HG02970 (cell line): ENCODE measurements around the gene S100A10.

Source experiments
- ATAC-seq: cut with Tn5 transposase; IDR thresholded peaks from one replicate; pipeline ENCODE4 v1.9.1; 2021; ENCODE audit warnings: mild to moderate bottlenecking, moderate library complexity, moderate number of reproducible peaks; ENCODE audit not compliant: unreplicated experiment, low FRiP score

The S100A10 gene

DNA sequence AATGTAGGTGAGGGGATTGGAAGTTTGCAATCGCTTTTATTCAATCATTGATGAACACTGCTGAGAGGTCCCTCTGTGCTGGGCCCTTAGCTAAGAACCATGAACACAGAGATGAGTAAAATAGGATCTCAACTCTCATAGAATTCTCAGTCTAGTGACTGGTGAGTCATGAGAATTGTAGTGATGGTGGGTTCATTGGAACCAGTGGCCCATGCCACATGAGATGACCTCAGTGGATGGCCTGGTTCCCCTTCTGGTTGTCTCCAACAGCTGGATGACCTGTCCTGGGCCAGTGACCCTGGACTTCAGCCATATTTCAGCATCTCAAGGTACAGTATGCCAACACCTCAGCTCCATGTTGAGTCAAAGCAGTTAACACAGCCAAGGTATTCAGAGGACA, 21.3 kb upstream of the S100A10 start:
- no peak for ATAC-seq

DNA sequence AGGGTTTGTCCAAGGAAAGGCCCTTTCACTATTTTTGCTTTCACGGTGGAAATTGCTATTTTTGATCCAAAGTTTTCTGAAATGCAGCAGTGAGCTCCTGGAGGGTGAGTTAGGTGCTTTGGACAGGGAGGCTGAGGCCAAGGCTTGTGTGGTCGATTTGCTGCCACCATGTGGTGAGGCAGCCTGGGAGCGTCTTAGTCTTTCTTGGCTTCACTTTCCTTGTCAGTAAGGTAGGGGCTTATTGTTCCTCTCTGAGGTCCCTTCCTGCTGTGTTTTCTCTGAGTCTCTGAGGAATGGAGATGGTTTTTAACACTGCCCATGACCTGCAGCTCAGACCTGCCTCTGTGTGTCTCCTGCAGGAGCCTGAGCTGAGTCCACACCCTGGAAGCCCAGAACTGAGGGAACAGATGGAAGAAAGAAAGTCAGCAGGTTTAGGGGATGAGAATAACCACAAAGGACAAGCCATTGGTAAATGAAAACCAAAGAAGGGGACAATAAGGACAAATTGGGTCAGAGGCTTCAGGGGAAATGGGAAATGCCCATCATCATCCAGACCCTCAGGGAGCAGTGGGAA, 20.1 kb upstream of the S100A10 start:
- no peak for ATAC-seq

DNA sequence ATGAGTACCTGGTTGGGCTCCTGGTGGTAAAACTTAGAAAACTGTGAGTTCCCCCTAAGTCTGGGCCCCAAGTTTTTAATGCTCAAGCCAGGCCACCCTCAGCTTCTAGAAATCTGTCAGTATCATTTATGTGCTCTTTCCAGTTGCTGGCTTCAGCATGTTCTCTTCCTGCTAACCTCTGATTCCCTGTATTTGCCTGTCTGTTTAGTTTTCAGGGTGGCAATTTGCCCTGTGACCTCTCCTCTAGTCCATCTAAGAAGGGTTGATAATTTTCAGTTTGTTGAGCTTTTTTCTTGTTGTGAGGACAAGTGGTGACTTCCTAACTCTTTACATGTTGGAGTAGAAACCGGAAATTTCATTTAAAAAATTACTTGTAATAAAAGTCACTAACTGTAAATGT, 16.0 kb upstream of the S100A10 start:
- no peak for ATAC-seq

DNA sequence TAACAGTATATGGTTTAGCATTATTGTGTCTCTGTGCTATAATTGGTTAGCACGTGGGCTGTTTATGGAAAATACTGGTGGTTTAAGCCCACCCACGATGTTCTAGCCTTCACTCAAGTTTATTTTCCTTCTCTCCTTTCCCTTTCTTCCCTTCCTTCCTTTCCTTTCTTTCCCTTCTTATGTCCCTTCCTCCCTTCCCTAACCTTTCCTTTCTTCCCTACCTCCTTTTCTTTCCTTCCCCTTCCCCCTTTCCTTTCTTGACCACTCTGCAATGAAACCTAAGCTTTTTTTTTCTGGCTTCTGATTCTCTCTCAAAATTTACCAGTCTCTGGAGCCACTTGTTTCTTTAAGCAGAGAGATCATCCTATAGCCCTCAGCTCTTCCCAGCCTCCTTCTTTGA, 13.4 kb upstream of the S100A10 start:
- no peak for ATAC-seq

DNA sequence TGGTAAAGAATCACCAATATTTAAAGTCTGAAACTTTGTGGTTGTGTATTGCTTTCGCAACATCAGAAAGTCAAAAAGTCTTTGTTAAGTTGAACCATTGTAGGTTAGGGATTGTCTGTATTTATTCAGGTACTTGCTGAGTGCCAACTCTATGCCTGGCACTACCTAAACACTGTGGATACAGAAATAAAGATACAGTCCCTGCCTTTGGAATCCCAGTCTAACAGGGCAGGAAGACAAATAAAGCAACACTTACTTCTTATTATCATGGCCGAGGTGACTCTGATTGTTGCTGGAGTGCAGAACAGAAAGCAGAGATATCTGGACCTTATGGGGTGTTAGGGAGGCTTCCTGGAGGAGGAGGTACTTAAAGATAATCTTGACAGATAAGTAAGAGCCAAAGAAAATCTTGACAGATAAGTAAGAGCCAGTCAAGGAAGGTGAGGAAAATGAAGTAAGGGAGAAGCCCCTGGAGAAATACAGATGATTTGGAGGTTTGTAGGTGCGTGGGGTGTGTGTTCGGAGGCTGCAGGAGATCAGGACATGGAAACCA, 11.8 kb upstream of the S100A10 start:
- ATAC-seq, result no peak

DNA sequence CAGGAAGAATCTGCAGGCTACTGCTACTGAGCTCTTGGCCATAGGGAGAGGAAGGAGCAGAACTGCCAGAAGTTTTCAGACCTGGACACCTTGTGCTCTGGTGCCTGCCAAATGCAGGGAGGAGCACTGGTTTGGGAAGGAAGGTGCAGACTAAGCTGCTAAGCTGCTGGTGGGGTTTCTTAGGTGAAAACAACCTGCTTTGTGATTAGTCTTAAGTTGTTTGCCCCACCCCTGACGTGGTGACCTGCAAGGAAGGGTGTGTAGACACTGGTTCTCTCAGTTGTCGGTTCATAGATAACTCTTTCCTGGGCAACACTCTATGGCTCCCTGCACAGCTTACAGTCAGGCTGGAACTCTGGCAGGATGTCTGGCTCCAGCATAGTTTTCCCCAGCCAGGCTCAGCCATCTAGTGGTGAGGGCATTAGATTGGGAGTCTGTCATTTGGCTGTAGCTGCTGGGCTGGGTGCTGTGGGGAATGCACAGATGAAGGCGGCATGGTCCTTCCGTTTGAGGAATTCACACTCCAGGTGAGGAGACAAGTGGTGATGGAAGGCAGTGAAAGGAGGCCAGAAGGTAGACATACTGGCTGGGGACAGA, 10.3 kb upstream of the S100A10 start:
- ATAC-seq, result no peak

DNA sequence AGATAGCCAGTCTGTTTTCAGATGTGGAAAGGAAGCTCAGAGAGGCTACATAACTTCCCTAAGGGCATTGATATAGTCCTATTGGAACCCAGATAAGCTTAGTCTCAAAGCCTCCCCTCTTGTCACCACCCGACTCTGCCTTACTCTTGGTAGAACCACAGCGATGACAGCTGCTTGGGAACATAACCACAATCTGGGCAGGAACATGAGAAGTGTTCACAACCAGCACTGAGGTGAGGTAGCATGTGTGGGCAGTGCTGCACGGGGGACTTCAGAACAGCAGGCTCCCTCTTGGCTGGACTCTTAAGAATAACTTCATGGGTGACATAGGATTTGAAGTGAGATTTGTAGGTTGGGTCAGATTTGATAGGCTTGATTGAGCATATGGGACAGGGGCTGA, 9.3 kb upstream of the S100A10 start:
- ATAC-seq, result no peak

DNA sequence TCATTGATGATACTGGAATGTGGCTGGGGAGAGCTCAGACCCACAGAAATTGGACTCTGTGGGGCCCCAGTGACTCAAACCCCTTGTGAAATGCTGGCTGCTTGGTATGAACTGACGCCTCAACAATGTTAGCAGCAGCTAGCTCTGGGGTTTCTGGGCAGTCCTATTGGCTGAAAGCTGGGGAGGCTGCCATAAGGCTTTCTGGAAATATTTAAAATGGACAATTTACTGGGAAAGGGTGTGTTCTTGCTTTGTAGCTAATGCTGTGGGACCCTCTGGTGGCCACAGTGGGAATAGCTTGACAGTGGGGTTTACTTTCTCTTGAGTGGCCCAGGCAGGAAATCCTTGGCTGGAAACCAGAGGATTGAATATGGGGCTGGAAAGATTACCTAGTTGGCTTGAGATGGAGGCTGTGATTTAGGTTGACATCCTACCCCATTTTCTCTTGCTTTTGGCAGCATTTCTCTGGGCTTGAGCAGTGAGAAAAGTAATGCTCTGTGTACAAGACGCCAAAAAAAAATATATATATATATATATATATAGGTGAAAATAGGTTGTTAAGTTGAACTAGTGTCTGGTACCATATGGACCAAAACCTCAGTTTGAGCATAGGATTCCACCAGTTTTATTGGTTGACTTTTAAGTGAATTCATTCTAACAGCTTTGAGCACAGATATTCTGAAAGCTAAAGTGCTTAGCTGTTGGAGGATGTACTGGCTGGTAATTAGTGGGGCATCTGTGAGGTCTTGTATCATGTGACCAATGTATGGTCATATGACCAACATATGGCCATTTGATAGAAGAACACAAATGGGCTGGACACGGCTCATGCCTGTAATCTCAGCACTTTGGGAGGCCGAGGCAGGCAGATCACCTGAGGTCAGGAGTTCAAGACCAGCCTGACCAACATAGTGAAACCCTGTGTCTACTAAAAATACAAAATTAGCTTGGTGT, 8.2 kb upstream of the S100A10 start:
- no peak for ATAC-seq

DNA sequence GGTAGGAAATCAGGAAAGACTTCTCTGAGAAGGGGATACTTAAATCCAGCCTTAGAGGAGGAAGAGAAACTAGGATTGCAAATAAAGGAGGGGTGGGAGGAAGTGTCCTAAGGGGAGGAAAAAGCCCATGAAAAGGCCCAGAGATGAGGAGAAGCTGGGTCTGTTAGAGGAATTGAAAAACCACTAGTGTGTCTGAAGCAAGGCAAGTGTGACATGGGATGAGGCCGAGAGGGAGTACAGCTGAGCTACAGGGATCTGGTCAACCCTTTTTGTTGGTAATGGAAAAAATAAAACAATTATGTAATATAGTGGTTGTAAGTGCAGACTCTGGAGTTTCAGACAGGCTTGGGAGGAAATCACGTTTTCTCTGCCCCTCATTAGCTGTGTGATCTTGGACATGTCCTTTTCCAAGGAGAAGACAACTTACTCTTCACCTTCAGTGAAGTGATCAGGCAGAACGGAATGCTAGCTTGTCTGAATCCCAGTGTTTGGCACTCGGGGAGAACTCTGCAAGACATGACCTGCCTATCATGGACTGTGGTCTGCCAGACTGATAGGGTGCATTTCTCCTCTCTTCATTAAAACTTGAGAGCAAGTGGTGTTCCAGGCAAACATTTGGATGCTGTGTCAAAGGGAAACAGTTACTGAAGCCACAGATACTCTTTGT, 7.4 kb upstream of the S100A10 start:
- no peak for ATAC-seq

DNA sequence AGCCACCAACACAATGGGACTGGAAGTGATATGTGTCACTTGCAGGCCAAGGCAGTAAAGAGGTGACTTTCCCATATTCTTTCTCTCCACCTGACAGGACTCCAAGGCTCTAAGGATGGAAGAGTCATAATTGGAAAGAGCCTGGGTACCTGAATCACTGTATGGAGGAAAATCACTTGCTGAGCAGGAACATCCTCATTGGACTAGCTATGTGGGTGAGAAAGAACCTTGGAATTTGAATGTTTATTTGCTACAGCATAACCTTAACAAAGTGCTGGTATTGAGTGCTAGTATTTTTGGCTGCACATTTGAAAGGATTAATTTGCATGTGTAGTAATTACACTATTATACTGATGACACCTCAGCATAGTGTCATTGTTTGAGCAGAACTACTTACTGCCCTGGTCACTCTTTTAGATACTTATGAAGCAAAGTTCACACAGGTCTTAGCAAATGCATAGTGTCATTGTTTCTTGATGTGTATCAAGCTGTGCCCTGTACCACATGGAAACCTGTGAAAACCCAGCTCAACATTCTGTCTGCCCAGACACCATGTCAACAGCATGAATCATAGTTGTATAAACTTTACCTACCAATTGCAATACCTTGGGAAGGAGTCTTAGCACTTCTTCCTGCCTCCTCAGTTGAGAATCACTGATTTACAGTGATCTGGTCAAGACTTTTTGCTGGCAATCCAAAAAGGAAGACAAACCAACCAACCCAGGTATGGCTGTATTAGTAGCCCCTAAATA, 5.1 kb upstream of the S100A10 start:
- no peak for ATAC-seq

DNA sequence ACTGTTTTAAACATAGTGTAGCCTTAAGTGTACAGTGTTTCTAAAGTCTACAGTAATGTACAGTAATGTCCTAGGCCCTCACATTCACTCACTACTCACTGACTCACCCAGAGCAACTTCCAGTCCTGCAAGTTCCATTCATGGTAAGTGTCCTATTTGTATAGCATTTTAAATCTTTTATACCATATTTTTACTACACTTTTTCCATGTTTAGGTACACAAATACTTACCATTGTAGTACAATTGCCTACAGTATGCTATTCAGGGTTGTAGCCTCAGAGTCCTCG, 3.6 kb upstream of the S100A10 start:
- ATAC-seq, result no peak

DNA sequence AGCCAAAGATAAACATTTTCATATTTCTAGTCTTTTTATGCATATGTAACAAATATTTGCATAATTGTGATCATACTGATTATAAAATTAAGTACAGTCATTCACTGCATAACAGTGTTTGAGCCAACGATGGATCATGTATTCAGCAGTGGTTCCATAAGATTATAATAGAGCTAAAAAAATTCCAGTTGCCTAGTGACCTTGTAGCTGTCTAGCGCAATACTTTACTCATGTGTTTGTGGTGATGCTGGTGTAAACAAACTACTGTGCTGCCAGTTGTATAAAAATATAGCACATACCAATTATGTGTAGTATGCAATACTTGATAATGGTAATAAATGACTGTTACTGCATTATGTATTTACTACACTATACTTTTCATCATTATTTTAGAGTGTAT, 2.1 kb upstream of the S100A10 start:
- ATAC-seq, result no peak

DNA sequence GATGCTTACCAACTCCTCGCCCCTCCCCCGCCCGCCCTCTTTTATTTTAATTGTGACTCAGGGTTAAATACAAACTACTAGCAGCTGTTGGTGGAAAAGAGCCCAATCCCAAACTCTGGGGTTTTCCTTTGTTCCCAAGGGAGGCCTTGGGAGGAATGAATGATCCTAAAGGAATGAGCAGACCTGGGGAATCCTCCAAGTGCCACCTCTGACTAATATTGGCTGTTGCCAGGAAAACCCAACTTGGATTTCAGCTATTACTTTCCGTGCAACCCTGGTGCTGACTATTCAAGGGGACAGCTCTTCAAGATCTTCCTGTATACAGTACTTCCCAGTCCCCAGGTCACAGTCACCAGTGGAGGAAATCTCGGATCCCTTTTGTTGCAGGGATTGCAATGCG, 1.3 kb upstream of the S100A10 start:
- no peak for ATAC-seq

DNA sequence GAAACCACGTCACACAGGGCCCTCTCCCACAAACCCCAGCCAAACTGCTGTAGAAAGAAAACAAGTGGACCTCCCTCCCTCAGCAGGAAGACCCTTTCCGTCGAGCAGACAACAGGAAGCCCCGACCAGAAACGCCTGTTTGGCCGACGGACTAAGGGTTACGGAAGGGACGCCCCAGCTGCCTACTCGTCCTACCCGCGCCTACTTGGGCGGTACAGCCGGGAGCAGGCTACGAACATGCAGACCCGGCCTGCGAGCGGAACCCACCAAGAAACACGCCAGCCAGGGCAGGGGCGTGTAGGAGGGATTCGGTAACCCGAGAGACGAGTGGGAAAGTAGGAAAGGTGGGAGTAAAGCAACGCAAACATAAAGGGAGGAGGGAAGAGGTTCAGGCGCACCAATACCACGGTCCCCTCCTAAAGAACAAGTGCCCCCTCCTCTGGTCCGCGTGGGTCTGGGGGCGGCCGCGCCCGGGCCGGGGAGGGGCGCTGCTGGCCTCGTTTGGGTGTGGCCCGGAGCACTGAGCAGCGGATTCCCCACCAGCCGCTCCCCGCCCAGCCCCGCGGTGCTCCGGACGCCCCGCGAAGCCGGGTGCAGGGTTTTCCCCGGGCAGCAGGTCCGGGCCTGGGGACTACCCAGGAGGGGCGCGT, 450 bp downstream of the S100A10 start:
- ATAC-seq, result no peak

DNA sequence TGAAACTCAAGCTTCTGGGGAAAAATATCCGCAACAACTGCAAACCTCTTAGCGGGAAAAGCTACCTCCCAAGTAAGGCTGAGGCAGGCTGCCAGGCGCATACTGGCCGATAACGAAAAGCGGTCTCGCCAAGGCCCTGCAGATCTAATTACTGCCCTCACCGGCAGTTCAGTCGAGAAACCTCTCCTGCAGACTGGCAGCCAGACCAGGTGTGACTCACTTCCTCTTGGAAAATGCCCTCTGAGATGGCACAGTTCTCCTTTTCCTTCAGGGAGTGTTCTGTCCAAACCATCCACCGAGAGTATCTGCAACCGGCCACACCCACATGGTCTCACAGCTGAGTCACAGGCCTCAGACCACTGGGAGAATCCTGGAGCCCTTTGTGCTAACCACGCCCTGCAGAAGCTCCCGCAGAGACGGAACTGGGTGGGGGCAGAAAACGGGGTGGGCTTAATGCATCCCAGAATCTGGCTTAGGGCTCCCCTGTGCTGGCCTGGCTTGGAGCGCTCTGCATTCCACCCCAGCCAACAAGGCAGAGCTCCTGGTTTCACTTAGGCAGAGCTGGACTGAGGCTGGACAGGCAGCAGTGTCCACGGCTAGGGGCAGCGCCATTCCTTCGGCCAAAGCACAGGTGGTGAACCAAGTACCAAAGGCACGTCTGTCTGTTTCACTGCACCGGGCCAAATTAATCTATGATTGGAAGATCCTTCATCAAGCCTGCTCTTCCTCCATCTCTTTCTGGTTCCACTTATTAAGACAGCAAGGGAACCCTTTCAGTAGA, 1.2 kb downstream of the S100A10 start:
- no peak for ATAC-seq

DNA sequence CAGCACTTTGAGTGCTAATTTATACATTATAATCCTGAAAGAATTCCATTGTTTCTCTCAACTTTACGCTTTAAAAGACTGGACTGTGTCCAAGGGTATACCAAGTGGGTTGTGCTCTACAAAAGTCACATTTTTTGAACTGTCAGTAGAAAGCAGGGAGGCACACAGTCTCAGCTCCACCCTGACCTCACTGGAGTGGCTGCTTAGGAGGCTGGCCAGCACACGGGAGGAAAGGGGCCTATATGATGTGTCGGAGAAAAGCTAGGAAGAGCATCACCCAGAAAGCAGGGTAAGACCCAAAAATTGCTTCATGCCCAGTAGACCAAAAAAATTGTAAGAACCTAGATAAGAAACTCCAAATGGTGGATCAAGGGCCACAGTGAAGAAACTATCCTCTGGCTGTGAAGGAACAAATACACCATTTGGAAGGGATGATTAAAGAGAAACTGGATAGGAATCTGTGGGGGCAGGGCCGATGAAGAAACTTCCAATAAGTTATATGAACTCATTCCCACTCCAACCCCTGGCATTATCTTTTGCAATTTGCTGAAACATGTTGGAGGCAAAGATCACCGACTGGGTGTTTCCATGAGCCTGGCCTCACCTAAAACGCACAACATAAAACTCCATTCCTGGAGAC, 1.9 kb downstream of the S100A10 start:
- no peak for ATAC-seq

DNA sequence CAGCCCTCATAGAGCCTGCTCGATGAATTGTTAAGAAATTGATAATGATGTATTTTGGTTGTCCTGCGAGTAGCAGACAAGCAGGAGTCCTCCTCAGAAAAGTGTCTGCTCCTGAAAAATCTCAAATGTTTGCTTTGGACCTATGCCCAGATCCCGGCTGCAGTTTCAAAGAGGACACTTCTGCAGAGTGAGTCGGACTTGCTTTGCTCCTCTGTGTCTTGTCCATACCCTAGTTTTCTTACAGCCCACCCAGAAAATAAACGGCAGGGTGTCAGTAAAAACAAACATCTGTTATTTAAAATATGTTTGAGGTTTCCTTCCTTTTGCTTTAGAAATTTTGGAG, 2.8 kb downstream of the S100A10 start:
- ATAC-seq, result no peak

DNA sequence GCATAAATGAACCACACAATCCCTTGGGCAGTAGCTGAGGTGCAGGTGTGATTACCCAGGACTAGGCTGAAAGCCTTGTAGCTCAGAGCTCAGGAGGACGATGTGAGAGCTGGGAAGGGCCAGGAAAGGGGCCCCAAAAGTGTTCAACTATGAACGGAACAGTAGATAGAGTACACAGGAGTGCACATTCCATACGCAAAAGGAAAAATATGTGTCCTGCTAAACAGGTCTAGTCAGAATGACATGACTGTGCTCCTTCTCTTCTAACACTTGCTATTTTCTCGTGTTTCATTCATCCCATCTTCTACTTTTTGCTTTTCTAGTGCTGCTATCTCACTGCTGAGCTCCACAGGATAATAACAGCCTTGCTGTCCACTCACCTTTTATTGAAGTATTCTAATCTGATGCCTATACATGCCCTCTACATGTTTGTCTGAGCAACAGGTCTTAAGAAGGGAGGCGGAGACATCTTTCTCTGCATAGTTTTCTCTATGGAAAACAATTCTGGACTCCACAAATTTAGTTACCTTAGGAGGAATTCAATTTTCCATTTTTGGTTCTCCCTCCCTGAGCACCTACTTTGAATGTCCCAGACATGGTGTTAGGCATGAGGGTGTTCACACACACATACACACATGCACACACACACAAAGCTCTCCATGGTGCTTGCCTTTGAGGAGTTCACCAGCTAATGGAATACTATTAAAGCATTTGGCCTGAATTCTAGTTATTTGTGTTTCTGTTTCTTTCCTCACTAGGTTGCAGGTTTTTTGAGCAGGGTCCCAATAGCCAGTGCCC, 3.4 kb downstream of the S100A10 start:
- no peak for ATAC-seq
